ENCODE data around the gene LSR.
"Not testable (repeated sequence)": the region's sequence is repeated elsewhere in the genome, so short reads cannot be mapped to it uniquely, and the experiment has no call there.

LSR gene

GRCh38 chr19:35268536-35269437 lies 20.0 kb downstream of the LSR start, which contains the start of gene USF2:
TSS of gene USF2 (plus strand) at chr19:35268962. CDS start at chr19:35269102, 140 bp downstream.
- FAIRE-seq = no peak

GRCh38 chr19:35269438-35270117 lies 20.8 kb downstream of the LSR start:
- FAIRE-seq = no peak

GRCh38 chr19:35270381-35270811 lies 21.6 kb downstream of the LSR start:
- FAIRE-seq = no peak

- no peak for FAIRE-seq
Measured at GRCh38 chr19:35271546-35271945, 22.7 kb downstream of the LSR start.

- no peak for FAIRE-seq
Measured at GRCh38 chr19:35272122-35272719, 23.4 kb downstream of the LSR start.

- FAIRE-seq = no peak
Measured at GRCh38 chr19:35272954-35273649, 24.3 kb downstream of the LSR start.

GRCh38 chr19:35273686-35274259 lies 25.0 kb downstream of the LSR start:
- no peak for FAIRE-seq

GRCh38 chr19:35274323-35274722 lies 25.5 kb downstream of the LSR start:
- FAIRE-seq = no peak

GRCh38 chr19:35276706-35277281 lies 28.0 kb downstream of the LSR start:
- no peak for FAIRE-seq

GRCh38 chr19:35278578-35279284 lies 29.9 kb downstream of the LSR start:
- FAIRE-seq = no peak

- no peak for FAIRE-seq
Measured at GRCh38 chr19:35279374-35279773, 30.6 kb downstream of the LSR start.

GRCh38 chr19:35279985-35280821 lies 31.4 kb downstream of the LSR start:
- FAIRE-seq = no peak

GRCh38 chr19:35281303-35281702 lies 32.5 kb downstream of the LSR start:
- FAIRE-seq = no peak

GRCh38 chr19:35284153-35285094 lies 35.6 kb downstream of the LSR start:
- FAIRE-seq = no peak

GRCh38 chr19:35285095-35285449 lies 36.3 kb downstream of the LSR start:
- no peak for FAIRE-seq

GRCh38 chr19:35285465-35285864 lies 36.7 kb downstream of the LSR start:
- not testable (repeated sequence) for FAIRE-seq

GRCh38 chr19:35286101-35286500 lies 37.3 kb downstream of the LSR start:
- FAIRE-seq = not testable (repeated sequence)

- no peak for FAIRE-seq
Measured at GRCh38 chr19:35287713-35288112, 38.9 kb downstream of the LSR start.

- no peak for FAIRE-seq
Measured at GRCh38 chr19:35288331-35288730, 39.5 kb downstream of the LSR start.

All from colon (tissue), 2 donors.